HG03469 (cell line): ENCODE data around the gene TPPP2.

Experiments used
- ATAC-seq: cut with Tn5 transposase; IDR thresholded peaks from one replicate; pipeline ENCODE4 v1.9.1; 2021; ENCODE audit warnings: mild to moderate bottlenecking, moderate library complexity, moderate number of reproducible peaks; ENCODE audit not compliant: unreplicated experiment

Gene TPPP2

GRCh38 chr14:21074398-21075272, 44.6 kb downstream of the TPPP2 start:
- ATAC-seq: no peak

- no peak for ATAC-seq
Measured at GRCh38 chr14:21075719-21076437, 45.9 kb downstream of the TPPP2 start.

GRCh38 chr14:21077672-21078071, 47.7 kb downstream of the TPPP2 start:
- ATAC-seq: no peak

- no peak for ATAC-seq
Measured at GRCh38 chr14:21078287-21078686, 48.3 kb downstream of the TPPP2 start.

- no peak for ATAC-seq
Measured at GRCh38 chr14:21078726-21079125, 48.7 kb downstream of the TPPP2 start.

- no peak for ATAC-seq
Measured at GRCh38 chr14:21081521-21082142, 51.6 kb downstream of the TPPP2 start.
